CD14-positive monocyte (primary cell): ENCODE results near the gene DDA1. TPM values are rescaled to one million over a fixed set of nuclear protein-coding genes. Genes with fewer than 3 reads are reported as not detected.

Experiments
- DNase-seq, 3 donors: peaks; one replicate each; pipeline ENCODE4 v3.0.0-alpha.2; 2011 to 2022
- H2AFZ ChIP-seq: 2 replicates; pipeline ENCODE4 v1.6.0; 2012; ENCODE audit warnings: mild to moderate bottlenecking, low read depth, low read length, inconsistent platforms; ENCODE audit not compliant: insufficient read depth, poor library complexity, severe bottlenecking
- H3K27ac ChIP-seq, 2 donors: 1 replicate in 1 of 2; 2 replicates in 1 of 2; pipeline ENCODE4 v1.5.1; 2012 to 2013; ENCODE audit warnings: low read length in 2 of 2, control low read depth in 1 of 2, inconsistent platforms in 1 of 2, low read depth in 1 of 2, mild to moderate bottlenecking in 1 of 2
- H3K27me3 ChIP-seq, 2 donors: one replicate each; pipeline versions ENCODE4 v1.6.0 to v1.6.1; 2011 to 2013; ENCODE audit warnings: low read length in 2 of 2; ENCODE audit not compliant: control insufficient read depth in 2 of 2, insufficient read depth in 2 of 2
- H3K36me3 ChIP-seq, 2 donors: replicated peaks in 1 of 2; 1 replicate in 1 of 2; 2 replicates in 1 of 2; pipeline versions ENCODE4 v1.5.1 to v1.6.1; 2012 to 2013; ENCODE audit warnings: low read length in 2 of 2, control low read depth in 1 of 2, inconsistent platforms in 1 of 2, mild to moderate bottlenecking in 1 of 2; ENCODE audit not compliant: insufficient read depth in 2 of 2, control insufficient read depth in 1 of 2
- H3K4me1 ChIP-seq, 2 donors: 1 replicate in 1 of 2; 2 replicates in 1 of 2; pipeline versions ENCODE4 v1.5.1 to v1.6.1; 2012 to 2013; ENCODE audit warnings: low read length in 2 of 2, control low read depth in 1 of 2, inconsistent platforms in 1 of 2, mild to moderate bottlenecking in 1 of 2, moderate library complexity in 1 of 2; ENCODE audit not compliant: insufficient read depth in 2 of 2, control insufficient read depth in 1 of 2
- H3K4me2 ChIP-seq: replicated peaks from 2 replicates; pipeline ENCODE3; 2012; ENCODE audit warnings: low read length, moderate library complexity, mild to moderate bottlenecking; ENCODE audit not compliant: poor library complexity, severe bottlenecking; ENCODE audit errors: extremely low read depth
- H3K4me3 ChIP-seq, 3 experiments: fragments of 200-600 bp in 1 of 3; sonication (generic) in 1 of 3; replicated peaks in 1 of 3; 1 replicate in 2 of 3; 2 replicates in 1 of 3; pipeline ENCODE4 v1.5.1; 2011 to 2013; ENCODE audit warnings: low read length in 3 of 3, mild to moderate bottlenecking in 3 of 3, control low read depth in 2 of 3, low read depth in 2 of 3, inconsistent platforms in 1 of 3, moderate library complexity in 1 of 3
- H3K79me2 ChIP-seq: 2 replicates; pipeline ENCODE4 v1.6.0; 2012; ENCODE audit warnings: mild to moderate bottlenecking, control low read depth, inconsistent platforms, low read length, moderate library complexity; ENCODE audit not compliant: insufficient read depth
- H3K9ac ChIP-seq: 2 replicates; pipeline ENCODE4 v1.6.0; 2017; ENCODE audit warnings: low read length, mild to moderate bottlenecking; ENCODE audit not compliant: insufficient read depth, poor library complexity, severe bottlenecking
- H3K9me3 ChIP-seq, 2 donors: replicated peaks in 1 of 2; 1 replicate in 1 of 2; 2 replicates in 1 of 2; pipeline versions ENCODE4 v1.5.1 to v1.6.1; 2012 to 2013; ENCODE audit warnings: low read length in 2 of 2, control low read depth in 1 of 2; ENCODE audit not compliant: control insufficient read depth in 1 of 2, insufficient read depth in 1 of 2
- H4K20me1 ChIP-seq: 2 replicates; pipeline ENCODE4 v1.6.0; 2012; ENCODE audit warnings: mild to moderate bottlenecking, low read length, control low read depth, moderate library complexity; ENCODE audit not compliant: insufficient read depth
- H3K27ac Mint-ChIP-seq, 7 donors: one replicate each; pipeline ENCODE4 v1.8.0; 2020; ENCODE audit warnings: mild to moderate bottlenecking in 7 of 7, mixed read lengths in 7 of 7, moderate library complexity in 6 of 7, inconsistent platforms in 2 of 7
- H3K27me3 Mint-ChIP-seq, 3 donors: one replicate each; pipeline ENCODE4 v1.8.0; 2021 to 2022; ENCODE audit warnings: low read depth in 3 of 3, mild to moderate bottlenecking in 3 of 3, mixed read lengths in 3 of 3, moderate library complexity in 3 of 3, inconsistent platforms in 1 of 3
- H3K36me3 Mint-ChIP-seq, 2 donors: one replicate each; pipeline ENCODE4 v1.8.0; 2020; ENCODE audit warnings: mixed read lengths in 2 of 2, inconsistent platforms in 1 of 2, mild to moderate bottlenecking in 1 of 2
- H3K4me1 Mint-ChIP-seq: one replicate; pipeline ENCODE4 v1.8.0; 2020; ENCODE audit warnings: mild to moderate bottlenecking, mixed read lengths
- H3K4me3 Mint-ChIP-seq, 2 donors: one replicate each; pipeline ENCODE4 v1.8.0; 2020; ENCODE audit warnings: mild to moderate bottlenecking in 2 of 2, mixed read lengths in 2 of 2, moderate library complexity in 1 of 2
- H3K9me3 Mint-ChIP-seq, 7 donors: one replicate each; pipeline ENCODE4 v1.8.0; 2020 to 2022; ENCODE audit warnings: mixed read lengths in 7 of 7, mild to moderate bottlenecking in 6 of 7, moderate library complexity in 6 of 7, inconsistent platforms in 2 of 7
- WGBS: methylation state at CpG from one replicate; pipeline ENCODE4 v1.1.5; 2013; ENCODE audit warnings: missing lambda C conversion rate; ENCODE audit not compliant: insufficient coverage; 5-methylcytosine and 5-hydroxymethylcytosine counted together
- intact Hi-C, 2 donors: fragments of 100-400 bp; cut with micrococcal nuclease; formaldehyde crosslinking; loops; one replicate each; pipeline versions ENCODE4 v1.15.0 to v1.15.1; 2023
- polyA plus RNA-seq, 3 donors: library from polyadenylated mRNA; depleted of rRNA in 1 of 3; unstranded in 2 of 3; stranded (reverse) in 1 of 3; fragments of 300-500 nt in 2 of 3; fragments of >200 nt in 1 of 3; fragmentation: Illumina TruSeq in 2 of 3; gene quantifications; 1 replicate in 2 of 3; 2 replicates in 1 of 3; pipeline ENCODE4 v1.2.3, GENCODE V29; 2012 to 2021
- TF ChIP-seq, protein P1 (sequence below): fragments of 200-600 bp; IDR thresholded peaks from one replicate; pipeline ENCODE4 v1.8.0; 2022; ENCODE audit warnings: antibody characterized with exemption, mild to moderate bottlenecking

DDA1 gene
- polyA plus RNA-seq, 3 donors = 22.5 to 49.5 (median 23.8) TPM

DNA sequence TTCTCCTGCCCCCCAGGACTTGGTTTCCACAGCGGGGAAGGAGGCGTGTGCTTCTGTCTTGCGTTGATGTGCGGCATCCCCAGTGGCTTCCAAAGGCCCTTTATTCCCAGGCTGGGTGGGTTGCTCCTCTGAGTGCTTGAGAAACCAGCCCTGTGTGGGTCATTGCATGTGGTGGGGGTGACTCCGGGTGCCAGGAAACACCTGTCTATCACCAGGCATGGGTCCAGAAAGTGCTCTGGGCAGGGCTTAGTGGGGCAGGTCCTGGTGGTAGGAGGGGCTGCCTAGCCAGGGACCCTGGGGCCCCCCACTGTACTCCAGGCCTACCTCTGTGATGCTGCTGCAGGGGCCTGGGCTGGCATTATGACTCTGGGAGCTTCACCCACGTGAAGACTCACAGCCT, 9.6 kb downstream of the DDA1 start:
- Mint-ChIP-seq H3K27me3 (peaks cover 4 to 13% (median 10%) of the 10 kb centered on the region in 3 donors), H3K9me3 (peaks cover 0 to 2% (median 0%) of the 10 kb centered on the region in 7 donors), H3K36me3 (peaks cover 47 to 83% of the 10 kb centered on the region in 2 donors), H3K4me1 (peaks cover 18% of the 10 kb centered on the region), H3K27ac (no peak overlapping the region), H3K4me3 (no peak overlapping the region)
- H2AFZ ChIP-seq = no peak overlapping the region
- H3K27ac ChIP-seq = no peak overlapping the region
- peaks cover 4% of the 10 kb centered on the region for H3K79me2 ChIP-seq
- H3K9me3 ChIP-seq = no peaks in the 10 kb centered on the region
- 40% methylated on average over 2 of the region's 6 CpGs for WGBS
- H3K36me3 ChIP-seq = peaks cover 54 to 57% of the 10 kb centered on the region in 2 donors
- DNase-seq = no peak
- TF ChIP-seq, protein P1, sequence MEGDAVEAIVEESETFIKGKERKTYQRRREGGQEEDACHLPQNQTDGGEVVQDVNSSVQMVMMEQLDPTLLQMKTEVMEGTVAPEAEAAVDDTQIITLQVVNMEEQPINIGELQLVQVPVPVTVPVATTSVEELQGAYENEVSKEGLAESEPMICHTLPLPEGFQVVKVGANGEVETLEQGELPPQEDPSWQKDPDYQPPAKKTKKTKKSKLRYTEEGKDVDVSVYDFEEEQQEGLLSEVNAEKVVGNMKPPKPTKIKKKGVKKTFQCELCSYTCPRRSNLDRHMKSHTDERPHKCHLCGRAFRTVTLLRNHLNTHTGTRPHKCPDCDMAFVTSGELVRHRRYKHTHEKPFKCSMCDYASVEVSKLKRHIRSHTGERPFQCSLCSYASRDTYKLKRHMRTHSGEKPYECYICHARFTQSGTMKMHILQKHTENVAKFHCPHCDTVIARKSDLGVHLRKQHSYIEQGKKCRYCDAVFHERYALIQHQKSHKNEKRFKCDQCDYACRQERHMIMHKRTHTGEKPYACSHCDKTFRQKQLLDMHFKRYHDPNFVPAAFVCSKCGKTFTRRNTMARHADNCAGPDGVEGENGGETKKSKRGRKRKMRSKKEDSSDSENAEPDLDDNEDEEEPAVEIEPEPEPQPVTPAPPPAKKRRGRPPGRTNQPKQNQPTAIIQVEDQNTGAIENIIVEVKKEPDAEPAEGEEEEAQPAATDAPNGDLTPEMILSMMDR = no peak
- H3K4me3 ChIP-seq = no peak overlapping the region
- peaks cover 32% of the 10 kb centered on the region for H4K20me1 ChIP-seq
- H3K9ac ChIP-seq = no peak overlapping the region
- peaks cover 0 to 2% of the 10 kb centered on the region in 2 donors for H3K27me3 ChIP-seq
- H3K4me2 ChIP-seq = no peak overlapping the region
- intact Hi-C loops = no loop called here
- peaks cover 7 to 12% of the 10 kb centered on the region in 2 donors for H3K4me1 ChIP-seq

DNA sequence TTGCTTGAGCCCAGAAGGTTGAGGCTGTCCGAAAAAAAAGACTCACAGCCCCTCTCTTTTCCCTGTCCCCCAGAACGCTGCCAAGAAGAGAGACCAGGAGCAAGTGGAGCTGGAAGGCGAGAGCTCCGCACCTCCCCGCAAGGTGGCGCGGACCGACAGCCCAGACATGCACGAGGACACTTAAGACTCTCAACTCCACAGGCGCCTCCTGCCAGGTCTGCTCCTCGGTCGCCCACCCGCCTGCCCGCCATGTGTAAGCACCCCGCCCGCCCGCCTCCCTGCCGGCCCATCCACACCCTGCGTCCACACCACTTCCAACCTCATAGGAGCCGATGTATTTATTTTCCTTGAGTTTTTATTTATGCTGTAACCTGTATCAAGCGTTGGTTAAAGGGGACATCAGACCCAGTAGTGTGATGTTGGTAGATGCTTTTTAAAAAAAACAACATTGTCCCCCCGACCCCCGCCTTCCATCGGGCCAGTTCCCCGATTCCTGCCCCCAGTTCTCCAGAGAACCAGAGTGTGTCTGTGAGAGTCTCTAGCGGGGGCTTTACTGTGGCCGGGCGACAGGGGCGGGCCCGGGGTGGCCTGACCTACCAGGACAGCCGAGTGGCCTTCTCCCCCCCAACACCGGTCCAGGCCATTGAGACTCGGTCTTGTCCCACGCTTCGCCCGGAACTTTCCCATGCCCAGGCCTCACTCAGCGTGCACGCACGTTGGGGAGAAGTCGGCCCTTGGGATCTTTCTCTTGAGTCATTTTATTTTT, 10.3 kb downstream of the DDA1 start:
- 94% methylated on average over 25 of the region's 40 CpGs for WGBS
- peaks cover 4 to 16% (median 10%) of the 10 kb centered on the region in 3 donors for H3K27me3 Mint-ChIP-seq
- peaks cover 0 to 2% (median 0%) of the 10 kb centered on the region in 7 donors for H3K9me3 Mint-ChIP-seq
- no peak overlapping the region for H3K4me2 ChIP-seq
- no peak overlapping the region for H3K27ac ChIP-seq
- peaks cover 47 to 50% of the 10 kb centered on the region in 2 donors for H3K36me3 ChIP-seq
- peak overlapping the region in 1 of 7 donors; percentile 25 for H3K27ac Mint-ChIP-seq
- H2AFZ ChIP-seq = no peak overlapping the region
- no peak overlapping the region for H3K9ac ChIP-seq
- H3K4me3 Mint-ChIP-seq = no peak overlapping the region
- peaks cover 40 to 76% of the 10 kb centered on the region in 2 donors for H3K36me3 Mint-ChIP-seq
- DNase-seq = no peak
- H4K20me1 ChIP-seq = peaks cover 30% of the 10 kb centered on the region
- peaks cover 18% of the 10 kb centered on the region for H3K4me1 Mint-ChIP-seq
- peaks cover 12 to 18% of the 10 kb centered on the region in 2 donors for H3K4me1 ChIP-seq
- intact Hi-C loops = no loop called here
- no peaks in the 10 kb centered on the region for H3K79me2 ChIP-seq
- TF ChIP-seq, protein P1 = no peak
- H3K27me3 ChIP-seq = peaks cover 0 to 2% of the 10 kb centered on the region in 2 donors
- H3K4me3 ChIP-seq = no peak overlapping the region
- H3K9me3 ChIP-seq = no peaks in the 10 kb centered on the region
